ENCODE data around the gene NDUFAF5.

The NDUFAF5 gene

GRCh38 chr20:13783528-13783927 is 1.3 kb upstream of the NDUFAF5 start:
- DNase-seq = no peak

GRCh38 chr20:13784271-13784892 is 446 bp upstream of the NDUFAF5 start:
- no peak for DNase-seq

GRCh38 chr20:13786143-13786828 is 1.5 kb downstream of the NDUFAF5 start:
- DNase-seq = no peak

GRCh38 chr20:13788167-13788834 is 3.5 kb downstream of the NDUFAF5 start:
- peak; percentile 15 for DNase-seq

GRCh38 chr20:13790708-13791107 is 5.9 kb downstream of the NDUFAF5 start:
- DNase-seq = no peak

- DNase-seq = no peak
Observed at GRCh38 chr20:13791540-13792459, 7.0 kb downstream of the NDUFAF5 start.

GRCh38 chr20:13793001-13793400 is 8.2 kb downstream of the NDUFAF5 start:
- DNase-seq = no peak

GRCh38 chr20:13794667-13795066 is 9.8 kb downstream of the NDUFAF5 start:
- no peak for DNase-seq

GRCh38 chr20:13799040-13799439 is 14.2 kb downstream of the NDUFAF5 start:
- no peak for DNase-seq

GRCh38 chr20:13799974-13800373 is 15.1 kb downstream of the NDUFAF5 start:
- no peak for DNase-seq

GRCh38 chr20:13800728-13801134 is 15.9 kb downstream of the NDUFAF5 start:
- DNase-seq = no peak

GRCh38 chr20:13809373-13809772 is 24.5 kb downstream of the NDUFAF5 start:
- no peak for DNase-seq

GRCh38 chr20:13809855-13810254 is 25.0 kb downstream of the NDUFAF5 start:
- no peak for DNase-seq

GRCh38 chr20:13810446-13810845 is 25.6 kb downstream of the NDUFAF5 start:
- no peak for DNase-seq

- DNase-seq = no peak
Observed at GRCh38 chr20:13813910-13814309, 29.1 kb downstream of the NDUFAF5 start.

- DNase-seq = no peak
Observed at GRCh38 chr20:13814672-13815071, 29.8 kb downstream of the NDUFAF5 start.

GRCh38 chr20:13816757-13817156 is 31.9 kb downstream of the NDUFAF5 start:
- DNase-seq = no peak

- DNase-seq = no peak
Observed at GRCh38 chr20:13817342-13817741, 32.5 kb downstream of the NDUFAF5 start.

GRCh38 chr20:13819885-13820645 is 35.2 kb downstream of the NDUFAF5 start:
- no peak for DNase-seq

- DNase-seq = no peak
Observed at GRCh38 chr20:13821876-13822275, 37.0 kb downstream of the NDUFAF5 start.

GRCh38 chr20:13822459-13822858 is 37.6 kb downstream of the NDUFAF5 start:
- DNase-seq = no peak

- no peak for DNase-seq
Observed at GRCh38 chr20:13824459-13824858, 39.6 kb downstream of the NDUFAF5 start.
